GM13977 (cell line): ENCODE measurements around the gene MAGI2.

Experiments used
- DNase-seq: peaks from one replicate; pipeline ENCODE4 v3.0.0; 2012; ENCODE audit warnings: low spot score
- in situ Hi-C: fragments of 300-500 bp; cut with MboI; formaldehyde crosslinking; loops from one replicate; pipeline ENCODE4 v1.12.0; 2022; ENCODE audit warnings: low sequenced_read_pairs, low pct_unique_long_range_greater_than_20kb, mixed read lengths, inconsistent platforms; ENCODE audit not compliant: unreplicated experiment
- TF ChIP-seq, protein P1 (sequence below): IDR thresholded peaks from 2 replicates; pipeline ENCODE4 v1.5.1; 2012; ENCODE audit warnings: mild to moderate bottlenecking, control low read depth; ENCODE audit not compliant: insufficient read depth; ENCODE audit errors: extremely low read depth, missing control alignments

MAGI2 gene

DNA sequence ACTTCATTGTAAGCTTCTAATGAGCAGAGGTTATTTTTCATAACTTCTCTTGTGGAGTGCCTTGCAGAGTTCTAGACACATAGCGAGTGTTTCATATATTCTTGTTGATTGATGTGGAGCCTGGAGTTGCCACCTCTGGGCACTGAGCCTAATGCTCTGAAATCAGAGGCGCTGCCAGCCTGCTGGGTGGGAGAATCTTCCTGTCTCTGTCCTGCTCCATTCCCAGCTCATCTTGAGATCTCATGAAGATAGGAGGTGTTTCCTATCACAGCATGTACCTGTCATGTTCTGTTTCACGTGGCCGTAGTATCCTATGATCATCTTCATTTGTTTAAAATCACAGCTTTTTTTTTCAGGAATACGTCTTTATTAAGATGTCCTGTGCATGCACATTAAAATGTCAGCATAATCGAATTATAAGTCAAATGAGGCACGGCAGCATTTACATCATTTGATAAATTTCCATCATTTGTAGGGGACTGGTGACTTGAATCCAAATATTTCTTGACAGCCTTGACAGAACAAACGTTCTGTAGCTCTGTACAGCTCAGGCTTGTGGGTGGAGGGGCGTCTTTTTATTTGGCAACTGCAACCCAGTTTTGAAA lies 1261.9 kb downstream of the MAGI2 start:
- DNase-seq, result no peak
- in situ Hi-C loops, result no loop called here
- TF ChIP-seq, protein P1, sequence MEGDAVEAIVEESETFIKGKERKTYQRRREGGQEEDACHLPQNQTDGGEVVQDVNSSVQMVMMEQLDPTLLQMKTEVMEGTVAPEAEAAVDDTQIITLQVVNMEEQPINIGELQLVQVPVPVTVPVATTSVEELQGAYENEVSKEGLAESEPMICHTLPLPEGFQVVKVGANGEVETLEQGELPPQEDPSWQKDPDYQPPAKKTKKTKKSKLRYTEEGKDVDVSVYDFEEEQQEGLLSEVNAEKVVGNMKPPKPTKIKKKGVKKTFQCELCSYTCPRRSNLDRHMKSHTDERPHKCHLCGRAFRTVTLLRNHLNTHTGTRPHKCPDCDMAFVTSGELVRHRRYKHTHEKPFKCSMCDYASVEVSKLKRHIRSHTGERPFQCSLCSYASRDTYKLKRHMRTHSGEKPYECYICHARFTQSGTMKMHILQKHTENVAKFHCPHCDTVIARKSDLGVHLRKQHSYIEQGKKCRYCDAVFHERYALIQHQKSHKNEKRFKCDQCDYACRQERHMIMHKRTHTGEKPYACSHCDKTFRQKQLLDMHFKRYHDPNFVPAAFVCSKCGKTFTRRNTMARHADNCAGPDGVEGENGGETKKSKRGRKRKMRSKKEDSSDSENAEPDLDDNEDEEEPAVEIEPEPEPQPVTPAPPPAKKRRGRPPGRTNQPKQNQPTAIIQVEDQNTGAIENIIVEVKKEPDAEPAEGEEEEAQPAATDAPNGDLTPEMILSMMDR, result no peak

- DNase-seq, result no peak
- TF ChIP-seq, protein P1, result no peak
- in situ Hi-C loops, result no loop called here
Observed at GRCh38 chr7:78189762-78190161, 1263.7 kb downstream of the MAGI2 start.

DNA sequence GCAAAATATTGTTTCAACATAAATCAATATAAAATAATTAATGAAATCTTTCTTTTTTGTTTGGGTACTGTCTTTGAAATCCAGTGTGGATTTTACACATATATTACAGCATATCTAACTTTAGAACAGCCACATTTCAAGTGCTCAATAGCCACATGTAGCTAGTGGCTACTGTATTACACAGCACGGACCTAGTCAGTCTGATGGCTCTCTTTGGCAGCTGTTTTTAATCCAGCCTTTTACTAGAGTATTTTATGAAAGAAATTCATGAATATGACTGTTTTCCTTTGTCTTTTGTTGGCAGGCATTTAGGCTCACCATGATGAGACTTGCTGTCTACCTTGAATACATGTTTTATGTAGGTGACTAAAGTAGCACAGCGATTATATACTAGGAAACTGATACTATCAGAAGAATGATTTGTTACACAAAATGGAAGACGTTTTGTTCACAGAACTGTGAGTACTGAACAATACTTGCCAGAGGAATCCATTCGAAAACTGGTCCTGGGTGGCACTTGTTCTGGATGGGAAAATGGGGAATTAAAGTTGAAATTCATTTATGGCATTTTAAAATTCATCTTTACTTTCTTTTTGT lies 1268.2 kb downstream of the MAGI2 start:
- in situ Hi-C loops, result no loop called here
- no peak for DNase-seq
- TF ChIP-seq, protein P1, result no peak

DNA sequence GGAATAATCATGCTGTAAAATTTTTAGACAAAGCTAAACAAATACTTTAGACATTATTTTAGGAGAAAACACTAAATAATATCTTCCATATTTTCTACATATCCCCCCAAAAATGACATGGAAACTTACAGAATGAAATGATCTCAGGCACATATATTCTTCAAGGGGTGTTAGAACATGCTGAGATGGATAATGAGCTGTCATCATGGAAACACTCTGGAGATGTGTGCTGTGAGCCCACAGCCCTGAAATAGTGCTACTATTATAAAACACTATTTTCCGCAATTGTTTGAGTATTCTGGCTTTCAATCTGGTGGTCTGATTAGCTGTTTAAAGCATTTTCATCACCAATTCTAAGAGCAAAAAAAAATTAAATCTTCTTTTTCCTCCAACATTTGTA lies 1269.2 kb downstream of the MAGI2 start:
- DNase-seq, result no peak
- in situ Hi-C loops, result no loop called here
- TF ChIP-seq, protein P1, result no peak

GRCh38 chr7:78179827-78180477 lies 1273.5 kb downstream of the MAGI2 start:
- in situ Hi-C loops, result no loop called here
- no peak for DNase-seq
- TF ChIP-seq, protein P1, result no peak

DNA sequence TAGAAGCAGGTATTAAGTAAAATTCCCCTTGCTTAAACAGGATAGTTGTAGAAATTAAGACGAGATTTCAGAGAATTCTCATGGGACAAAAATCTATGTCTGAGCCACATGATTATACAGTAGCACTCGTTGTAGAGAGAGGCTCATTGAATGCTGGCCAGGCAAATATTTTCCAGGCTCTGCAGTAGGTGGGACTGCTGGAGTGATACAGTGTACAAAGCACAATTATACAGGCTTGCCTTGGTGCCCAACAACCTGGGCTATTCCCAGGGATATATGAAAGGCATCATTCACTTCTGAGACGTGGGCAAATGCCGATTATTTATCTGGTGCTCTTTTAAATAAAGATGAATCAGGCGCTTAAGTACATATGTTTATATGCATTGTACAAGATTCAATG lies 1274.3 kb downstream of the MAGI2 start:
- in situ Hi-C loops, result no loop called here
- DNase-seq, result no peak
- TF ChIP-seq, protein P1, result no peak
